Transverse colon (tissue), 4 donors: ENCODE measurements around the gene TBX6.

Experiments
- CTCF ChIP-seq, 5 experiments: fragments of 200-600 bp in 3 of 5; fragments of 450-650 bp in 2 of 5; sonication (generic) in 3 of 5; IDR thresholded peaks; 1 replicate in 2 of 5; 2 replicates in 3 of 5; pipeline ENCODE4 v1.5.1; 2016 to 2017; ENCODE audit warnings: antibody characterized with exemption in 5 of 5, inconsistent platforms in 3 of 5, mild to moderate bottlenecking in 2 of 5, moderate library complexity in 1 of 5
- EP300 ChIP-seq: sonication (generic); formaldehyde crosslinking; IDR thresholded peaks from one replicate; pipeline ENCODE4 v1.6.1; 2017; ENCODE audit warnings: antibody characterized with exemption, low read depth
- POLR2A ChIP-seq: fragments of 450-650 bp; IDR thresholded peaks from one replicate; pipeline ENCODE4 v1.6.1; 2016; ENCODE audit warnings: antibody characterized with exemption, mild to moderate bottlenecking, moderate library complexity
- POLR2AphosphoS5 ChIP-seq, 3 donors: sonication (generic); formaldehyde crosslinking; IDR thresholded peaks; one replicate each; pipeline ENCODE4 v1.6.1; 2016; ENCODE audit warnings: antibody characterized with exemption in 3 of 3

- TF ChIP-seq POLR2A (no peak), CTCF (IDR thresholded peaks at IDR 0.05) (no peak), POLR2AphosphoS5 (IDR thresholded peaks at IDR 0.05) (no peak), EP300 (no peak)
Measured at GRCh38 chr16:30046178-30046577, 45.5 kb downstream of the TBX6 start.
